Breast epithelium (tissue), 3 donors: ENCODE data around the gene HS6ST3.

ENCODE experiments used
- POLR2A ChIP-seq: fragments of 450-650 bp; IDR thresholded peaks from one replicate; pipeline ENCODE4 v1.6.1; 2016; ENCODE audit warnings: antibody characterized with exemption, mild to moderate bottlenecking, moderate library complexity
- TF ChIP-seq, protein P1 (sequence below), 3 donors: fragments of 450-650 bp; IDR thresholded peaks; one replicate each; pipeline ENCODE4 v1.5.1; 2016 to 2017; ENCODE audit warnings: antibody characterized with exemption in 3 of 3, mild to moderate bottlenecking in 3 of 3, moderate library complexity in 3 of 3

GRCh38 chr13:96403241-96403640 lies 313.3 kb downstream of the HS6ST3 start:
- TF ChIP-seq, protein P1, sequence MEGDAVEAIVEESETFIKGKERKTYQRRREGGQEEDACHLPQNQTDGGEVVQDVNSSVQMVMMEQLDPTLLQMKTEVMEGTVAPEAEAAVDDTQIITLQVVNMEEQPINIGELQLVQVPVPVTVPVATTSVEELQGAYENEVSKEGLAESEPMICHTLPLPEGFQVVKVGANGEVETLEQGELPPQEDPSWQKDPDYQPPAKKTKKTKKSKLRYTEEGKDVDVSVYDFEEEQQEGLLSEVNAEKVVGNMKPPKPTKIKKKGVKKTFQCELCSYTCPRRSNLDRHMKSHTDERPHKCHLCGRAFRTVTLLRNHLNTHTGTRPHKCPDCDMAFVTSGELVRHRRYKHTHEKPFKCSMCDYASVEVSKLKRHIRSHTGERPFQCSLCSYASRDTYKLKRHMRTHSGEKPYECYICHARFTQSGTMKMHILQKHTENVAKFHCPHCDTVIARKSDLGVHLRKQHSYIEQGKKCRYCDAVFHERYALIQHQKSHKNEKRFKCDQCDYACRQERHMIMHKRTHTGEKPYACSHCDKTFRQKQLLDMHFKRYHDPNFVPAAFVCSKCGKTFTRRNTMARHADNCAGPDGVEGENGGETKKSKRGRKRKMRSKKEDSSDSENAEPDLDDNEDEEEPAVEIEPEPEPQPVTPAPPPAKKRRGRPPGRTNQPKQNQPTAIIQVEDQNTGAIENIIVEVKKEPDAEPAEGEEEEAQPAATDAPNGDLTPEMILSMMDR (IDR thresholded peaks at IDR 0.05) = no peak
- TF ChIP-seq POLR2A = no peak
